ENCODE measurements around the gene HLCS.

Gene HLCS

DNA sequence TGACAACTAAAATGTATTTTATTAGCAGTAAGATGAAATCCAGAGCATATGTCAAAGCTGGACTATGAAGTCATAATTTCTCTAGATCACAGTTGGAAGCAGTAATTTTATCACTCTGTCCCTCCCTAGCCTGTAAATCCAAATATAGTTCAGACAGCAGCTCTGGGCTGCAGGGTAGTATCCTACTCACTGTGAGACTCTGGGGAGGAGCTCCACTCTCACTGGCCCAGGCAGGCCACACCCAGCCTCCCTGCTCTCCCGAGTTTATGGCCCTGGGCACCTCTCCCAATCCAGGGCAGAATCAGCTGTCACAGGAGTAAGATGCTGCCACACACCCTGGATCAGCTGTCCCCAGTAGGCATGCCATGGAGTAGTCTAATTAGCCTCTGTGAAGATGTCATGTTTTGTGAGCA, 131.1 kb downstream of the HLCS start (continued):
- no peak for TF ChIP-seq ZNF223 (tag by site-specific recombination; IDR thresholded peaks at IDR 0.05)
- TF ChIP-seq ZNF514 (tag by site-specific recombination; IDR thresholded peaks at IDR 0.05) = no peak
- no peak for TF ChIP-seq ZNF350 (tag by site-specific recombination; IDR thresholded peaks at IDR 0.05)
- TF ChIP-seq, protein P1, sequence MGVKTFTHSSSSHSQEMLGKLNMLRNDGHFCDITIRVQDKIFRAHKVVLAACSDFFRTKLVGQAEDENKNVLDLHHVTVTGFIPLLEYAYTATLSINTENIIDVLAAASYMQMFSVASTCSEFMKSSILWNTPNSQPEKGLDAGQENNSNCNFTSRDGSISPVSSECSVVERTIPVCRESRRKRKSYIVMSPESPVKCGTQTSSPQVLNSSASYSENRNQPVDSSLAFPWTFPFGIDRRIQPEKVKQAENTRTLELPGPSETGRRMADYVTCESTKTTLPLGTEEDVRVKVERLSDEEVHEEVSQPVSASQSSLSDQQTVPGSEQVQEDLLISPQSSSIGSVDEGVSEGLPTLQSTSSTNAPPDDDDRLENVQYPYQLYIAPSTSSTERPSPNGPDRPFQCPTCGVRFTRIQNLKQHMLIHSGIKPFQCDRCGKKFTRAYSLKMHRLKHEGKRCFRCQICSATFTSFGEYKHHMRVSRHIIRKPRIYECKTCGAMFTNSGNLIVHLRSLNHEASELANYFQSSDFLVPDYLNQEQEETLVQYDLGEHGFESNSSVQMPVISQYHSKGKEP (tag by site-specific recombination; IDR thresholded peaks at IDR 0.05) = 0 out of 2 replicates have a peak, but pooled peaks have one; percentile 27
- peak; percentile 86 for TF ChIP-seq ZBTB21 (tag by site-specific recombination; IDR thresholded peaks at IDR 0.05)
- TF ChIP-seq TRIM28 (IDR thresholded peaks at IDR 0.05; ENCODE audit: borderline replicate concordance, low read length) = no peak; the same call in 1 of the 2 replicates
- TF ChIP-seq ZNF140 (tag by site-specific recombination; IDR thresholded peaks at IDR 0.05) = no peak
- peak; percentile 47 for TF ChIP-seq ZNF585B (tag by site-specific recombination; IDR thresholded peaks at IDR 0.05)
- no peak for TF ChIP-seq ZNF529 (tag by site-specific recombination; IDR thresholded peaks at IDR 0.05; ENCODE audit: insufficient replicate concordance)
- no peak for TF ChIP-seq SCRT2 (tag by site-specific recombination; IDR thresholded peaks at IDR 0.05)
- no peak for TF ChIP-seq ZNF701 (tag by site-specific recombination; IDR thresholded peaks at IDR 0.05)
- TF ChIP-seq ZNF155 (tag by site-specific recombination; IDR thresholded peaks at IDR 0.05) = no peak
- TF ChIP-seq ZNF560 (tag by site-specific recombination; IDR thresholded peaks at IDR 0.05; ENCODE audit: borderline replicate concordance) = no peak
- TF ChIP-seq ZNF558 (tag by site-specific recombination; IDR thresholded peaks at IDR 0.05) = 0 out of 2 replicates have a peak, but pooled peaks have one; percentile 20
- TF ChIP-seq ZNF610 (tag by site-specific recombination; IDR thresholded peaks at IDR 0.05; ENCODE audit: borderline replicate concordance) = no peak
- peak; percentile 14; the same call in 1 of the 2 replicates for TF ChIP-seq ZNF24 (tag by site-specific recombination; IDR thresholded peaks at IDR 0.05)
- TF ChIP-seq, protein P2, sequence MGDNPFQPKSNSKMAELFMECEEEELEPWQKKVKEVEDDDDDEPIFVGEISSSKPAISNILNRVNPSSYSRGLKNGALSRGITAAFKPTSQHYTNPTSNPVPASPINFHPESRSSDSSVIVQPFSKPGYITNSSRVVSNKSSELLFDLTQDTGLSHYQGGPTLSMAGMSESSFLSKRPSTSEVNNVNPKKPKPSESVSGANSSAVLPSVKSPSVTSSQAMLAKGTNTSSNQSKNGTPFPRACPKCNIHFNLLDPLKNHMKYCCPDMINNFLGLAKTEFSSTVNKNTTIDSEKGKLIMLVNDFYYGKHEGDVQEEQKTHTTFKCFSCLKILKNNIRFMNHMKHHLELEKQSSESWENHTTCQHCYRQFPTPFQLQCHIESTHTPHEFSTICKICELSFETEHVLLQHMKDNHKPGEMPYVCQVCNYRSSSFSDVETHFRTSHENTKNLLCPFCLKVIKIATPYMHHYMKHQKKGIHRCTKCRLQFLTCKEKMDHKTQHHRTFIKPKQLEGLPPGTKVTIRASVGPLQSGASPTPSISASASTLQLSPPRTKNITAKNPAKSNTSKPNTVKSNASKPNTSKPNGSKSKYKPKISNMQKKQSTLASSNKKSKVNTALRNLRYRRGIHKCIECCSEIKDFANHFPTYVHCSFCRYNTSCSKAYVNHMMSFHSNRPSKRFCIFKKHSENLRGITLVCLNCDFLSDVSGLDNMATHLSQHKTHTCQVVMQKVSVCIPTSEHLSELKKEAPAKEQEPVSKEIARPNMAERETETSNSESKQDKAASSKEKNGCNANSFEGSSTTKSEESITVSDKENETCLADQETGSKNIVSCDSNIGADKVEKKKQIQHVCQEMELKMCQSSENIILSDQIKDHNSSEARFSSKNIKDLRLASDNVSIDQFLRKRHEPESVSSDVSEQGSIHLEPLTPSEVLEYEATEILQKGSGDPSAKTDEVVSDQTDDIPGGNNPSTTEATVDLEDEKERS (tag by site-specific recombination; IDR thresholded peaks at IDR 0.05) = no peak
- TF ChIP-seq ZNF571 (tag by site-specific recombination; IDR thresholded peaks at IDR 0.05) = no peak

DNA sequence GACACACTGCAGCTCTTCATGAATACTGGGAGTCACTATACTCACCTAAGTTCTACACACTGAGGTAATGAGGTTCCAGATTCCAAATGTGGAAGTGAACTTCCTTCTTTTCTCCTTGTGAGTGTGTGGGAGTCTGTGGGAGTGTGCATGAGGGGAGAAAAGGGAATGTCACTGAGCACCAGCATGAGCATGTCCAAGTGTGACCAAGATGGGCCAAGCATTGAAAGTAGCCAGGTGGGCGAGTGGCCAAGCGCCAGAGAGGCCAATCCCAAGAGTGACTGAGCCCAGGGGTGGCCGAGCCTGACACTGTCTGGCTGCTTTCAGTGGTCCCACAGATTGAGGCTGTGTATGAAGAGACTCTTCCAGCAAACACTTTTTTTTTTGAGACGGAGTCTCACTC, 132.3 kb downstream of the HLCS start:
- Histone ChIP-seq H3K27ac (ENCODE audit: extremely low read depth, low read depth, low read length) (no peak overlapping the region), H3K4me1 (ENCODE audit: control insufficient read depth, insufficient read depth, low read length) (peaks cover 4% of the 10 kb centered on the region), H3K9me3 (ENCODE audit: control insufficient read depth, insufficient read depth, low read depth, low read length) (no peaks in the 10 kb centered on the region), H3K36me3 (ENCODE audit: control insufficient read depth in 2 of 2, insufficient read depth in 1 of 2, low read length in 2 of 2) (no peaks in the 10 kb centered on the region), H3K4me3 (ENCODE audit: low read depth, low read length) (no peak overlapping the region)
- CTCF ChIA-PET = no interaction called here
- TF ChIP-seq ZNF19 (tag by site-specific recombination; IDR thresholded peaks at IDR 0.05; ENCODE audit: low read depth) (no peak), EGR2 (tag by site-specific recombination; IDR thresholded peaks at IDR 0.05; ENCODE audit: low read depth) (peak; percentile 80), ZFHX2 (tag by site-specific recombination; conservative IDR thresholded peaks at IDR 0.05) (peak; percentile 87)
- POLR2A ChIA-PET = no interaction called here

DNA sequence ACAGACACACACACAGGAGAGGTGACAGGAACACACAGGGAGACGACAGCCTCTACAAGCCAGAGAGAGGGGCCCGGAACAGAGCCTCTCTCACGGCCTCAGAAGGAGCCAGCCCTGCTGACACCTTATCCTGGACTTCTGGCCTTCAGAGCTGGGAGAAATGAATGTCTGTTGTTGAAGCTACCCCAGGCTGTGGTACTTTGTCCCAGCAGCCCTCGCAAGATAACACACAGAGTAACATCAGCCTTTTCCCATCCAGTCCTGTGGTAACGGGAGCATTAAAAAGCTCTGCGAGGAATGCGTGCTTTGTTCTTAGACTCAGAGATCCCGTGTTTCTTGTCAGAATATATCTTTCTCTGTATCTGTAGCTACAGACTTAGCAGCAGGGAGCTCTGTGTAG, 136.4 kb downstream of the HLCS start:
- CTCF ChIA-PET = interaction anchor here (3.3 kb wide), 1 partner anchor 24 kb away, joined by 10 read pairs; no protein-coding TSS in a partner anchor
- H3K4me1 ChIP-seq (ENCODE audit: control insufficient read depth, insufficient read depth, low read length) = peaks cover 12% of the 10 kb centered on the region
- no peaks in the 10 kb centered on the region for H3K9me3 ChIP-seq (ENCODE audit: control insufficient read depth, insufficient read depth, low read depth, low read length)
- POLR2A ChIA-PET = no interaction called here
- H3K36me3 ChIP-seq (ENCODE audit: control insufficient read depth in 2 of 2, insufficient read depth in 1 of 2, low read length in 2 of 2) = no peaks in the 10 kb centered on the region
- no peak overlapping the region for H3K27ac ChIP-seq (ENCODE audit: extremely low read depth, low read depth, low read length)
- no peak overlapping the region for H3K4me3 ChIP-seq (ENCODE audit: low read depth, low read length)
- no peak for TF ChIP-seq ZXDB (tag by site-specific recombination; IDR thresholded peaks at IDR 0.05)
- TF ChIP-seq, protein P3, sequence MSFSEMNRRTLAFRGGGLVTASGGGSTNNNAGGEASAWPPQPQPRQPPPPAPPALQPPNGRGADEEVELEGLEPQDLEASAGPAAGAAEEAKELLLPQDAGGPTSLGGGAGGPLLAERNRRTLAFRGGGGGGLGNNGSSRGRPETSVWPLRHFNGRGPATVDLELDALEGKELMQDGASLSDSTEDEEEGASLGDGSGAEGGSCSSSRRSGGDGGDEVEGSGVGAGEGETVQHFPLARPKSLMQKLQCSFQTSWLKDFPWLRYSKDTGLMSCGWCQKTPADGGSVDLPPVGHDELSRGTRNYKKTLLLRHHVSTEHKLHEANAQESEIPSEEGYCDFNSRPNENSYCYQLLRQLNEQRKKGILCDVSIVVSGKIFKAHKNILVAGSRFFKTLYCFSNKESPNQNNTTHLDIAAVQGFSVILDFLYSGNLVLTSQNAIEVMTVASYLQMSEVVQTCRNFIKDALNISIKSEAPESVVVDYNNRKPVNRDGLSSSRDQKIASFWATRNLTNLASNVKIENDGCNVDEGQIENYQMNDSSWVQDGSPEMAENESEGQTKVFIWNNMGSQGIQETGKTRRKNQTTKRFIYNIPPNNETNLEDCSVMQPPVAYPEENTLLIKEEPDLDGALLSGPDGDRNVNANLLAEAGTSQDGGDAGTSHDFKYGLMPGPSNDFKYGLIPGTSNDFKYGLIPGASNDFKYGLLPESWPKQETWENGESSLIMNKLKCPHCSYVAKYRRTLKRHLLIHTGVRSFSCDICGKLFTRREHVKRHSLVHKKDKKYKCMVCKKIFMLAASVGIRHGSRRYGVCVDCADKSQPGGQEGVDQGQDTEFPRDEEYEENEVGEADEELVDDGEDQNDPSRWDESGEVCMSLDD (tag by site-specific recombination; IDR thresholded peaks at IDR 0.05) = no peak
- no peak for TF ChIP-seq ZFP69B (tag by site-specific recombination; IDR thresholded peaks at IDR 0.05)
- TF ChIP-seq ZNF701 (tag by site-specific recombination; IDR thresholded peaks at IDR 0.05) = no peak
- no peak for TF ChIP-seq ZNF202 (tag by site-specific recombination; IDR thresholded peaks at IDR 0.05; ENCODE audit: borderline replicate concordance)
- no peak for TF ChIP-seq ZNF426 (tag by site-specific recombination; IDR thresholded peaks at IDR 0.05)
